Ecto neural progenitor cell (in vitro differentiated cells): ENCODE data around the gene METTL26.
"Not testable (repeated sequence)": the region's sequence is repeated elsewhere in the genome, so short reads cannot be mapped to it uniquely, and the experiment has no call there.

Experiments
- DNase-seq: peaks from one replicate; pipeline ENCODE4 v3.0.0-alpha.2; 2018; ENCODE audit warnings: low spot score

The METTL26 gene

GRCh38 chr16:624526-625070 is 11.5 kb downstream of the METTL26 start:
- DNase-seq, result no peak

- DNase-seq, result no peak
Measured at GRCh38 chr16:622920-623280, 13.2 kb downstream of the METTL26 start.

GRCh38 chr16:621526-622105 is 14.5 kb downstream of the METTL26 start:
- no peak for DNase-seq

- no peak for DNase-seq
Measured at GRCh38 chr16:620700-621525, 15.2 kb downstream of the METTL26 start.

- no peak for DNase-seq
Measured at GRCh38 chr16:619476-620100, 16.5 kb downstream of the METTL26 start.

GRCh38 chr16:617855-618254 is 18.2 kb downstream of the METTL26 start:
- DNase-seq, result no peak

GRCh38 chr16:616733-617586 is 19.1 kb downstream of the METTL26 start:
- DNase-seq, result no peak

GRCh38 chr16:615122-615521 is 21.0 kb downstream of the METTL26 start:
- no peak for DNase-seq

- peak; percentile 71 for DNase-seq
Measured at GRCh38 chr16:610513-611381, 25.4 kb downstream of the METTL26 start.

- DNase-seq, result no peak
Measured at GRCh38 chr16:609984-610383, 26.1 kb downstream of the METTL26 start.

GRCh38 chr16:609316-609715 is 26.8 kb downstream of the METTL26 start:
- DNase-seq, result no peak

GRCh38 chr16:608019-608418 is 28.1 kb downstream of the METTL26 start:
- no peak for DNase-seq

- no peak for DNase-seq
Measured at GRCh38 chr16:606656-607307, 29.3 kb downstream of the METTL26 start.

- DNase-seq, result no peak
Measured at GRCh38 chr16:603933-604332, 32.2 kb downstream of the METTL26 start.

GRCh38 chr16:600781-601180 is 35.3 kb downstream of the METTL26 start:
- DNase-seq, result peak; percentile 52

GRCh38 chr16:598823-599739 is 37.0 kb downstream of the METTL26 start:
- DNase-seq, result no peak

GRCh38 chr16:597655-598054 is 38.5 kb downstream of the METTL26 start:
- not testable (repeated sequence) for DNase-seq

GRCh38 chr16:596736-597060 is 39.4 kb downstream of the METTL26 start:
- DNase-seq, result no peak

- DNase-seq, result no peak
Measured at GRCh38 chr16:595942-596735, 40.0 kb downstream of the METTL26 start.
